GM19438 (cell line): ENCODE results near the gene PRR3.

Source experiments
- ATAC-seq: cut with Tn5 transposase; IDR thresholded peaks from one replicate; pipeline ENCODE4 v1.9.1; 2021; ENCODE audit warnings: low read depth; ENCODE audit not compliant: unreplicated experiment

PRR3 gene

DNA sequence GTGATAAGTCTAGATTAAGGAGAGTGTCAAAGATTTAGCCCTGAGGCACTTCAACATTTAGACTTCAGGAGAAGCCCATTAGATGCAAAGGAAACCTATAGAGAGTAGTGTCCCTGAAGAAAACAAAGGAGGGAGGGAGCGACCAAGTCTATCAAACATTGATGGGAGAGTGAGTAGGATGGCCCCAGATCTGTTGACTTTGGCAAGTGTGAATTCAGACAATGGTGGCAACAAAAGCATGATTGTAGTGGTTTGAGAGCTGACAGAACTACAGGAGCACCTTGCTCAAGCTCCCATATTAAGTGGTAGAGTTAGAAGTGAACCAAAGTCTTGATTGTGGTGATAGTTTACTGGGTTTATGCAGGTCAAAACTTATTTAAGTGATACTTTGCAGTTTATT, 13.2 kb downstream of the PRR3 start:
- no peak for ATAC-seq

DNA sequence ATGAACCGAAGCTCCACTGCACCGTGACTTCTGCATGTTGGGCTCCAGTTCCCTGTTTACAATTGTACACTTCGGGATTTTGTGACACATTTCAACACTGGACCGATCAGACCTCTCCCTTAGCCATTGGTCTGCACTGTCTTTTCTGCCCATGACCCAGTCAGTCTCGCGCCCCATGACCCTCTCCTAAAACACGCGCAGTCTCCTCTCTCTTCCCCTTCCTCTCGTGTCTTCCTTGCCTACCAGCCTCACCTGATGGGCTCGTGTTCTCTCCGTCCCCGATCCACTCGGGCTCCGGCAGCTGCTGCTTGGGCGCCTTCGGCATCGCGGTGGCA, 13.6 kb downstream of the PRR3 start:
- no peak for ATAC-seq

DNA sequence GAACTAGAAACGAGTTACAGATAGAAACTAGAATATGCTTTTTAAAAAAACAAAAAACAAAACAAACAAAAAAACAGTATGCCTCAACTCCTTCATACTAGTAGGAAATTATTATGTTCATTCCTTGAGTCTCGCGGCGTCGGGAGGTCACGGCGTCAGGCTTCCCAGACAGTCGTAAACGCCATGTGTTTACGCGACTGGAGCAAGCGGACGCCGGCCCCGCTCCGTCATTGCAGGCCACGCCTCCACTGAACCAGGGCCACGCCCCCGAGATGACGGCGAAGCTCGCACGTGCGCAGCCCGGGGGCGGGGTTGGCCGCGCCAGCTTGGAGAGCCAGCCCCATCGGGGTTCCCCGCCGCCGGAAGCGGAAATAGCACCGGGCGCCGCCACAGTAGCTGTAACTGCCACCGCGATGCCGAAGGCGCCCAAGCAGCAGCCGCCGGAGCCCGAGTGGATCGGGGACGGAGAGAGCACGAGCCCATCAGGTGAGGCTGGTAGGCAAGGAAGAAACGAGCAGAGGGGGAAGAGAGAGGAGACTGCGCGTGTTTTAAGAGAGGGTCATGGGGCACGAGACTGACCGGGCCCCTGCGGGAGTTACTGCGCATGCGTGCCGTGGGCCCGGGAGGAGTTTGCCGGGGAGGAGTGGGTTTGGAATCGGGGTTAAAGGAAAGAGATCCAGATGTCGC, 14.1 kb downstream of the PRR3 start, which contains the start of gene ABCF1:
Gene ABCF1, plus strand, starts transcription at position 368 of the 687 bp plus-strand sequence. Its CDS starts 46 bp downstream, at position 414.
- peak; percentile 84 for ATAC-seq

DNA sequence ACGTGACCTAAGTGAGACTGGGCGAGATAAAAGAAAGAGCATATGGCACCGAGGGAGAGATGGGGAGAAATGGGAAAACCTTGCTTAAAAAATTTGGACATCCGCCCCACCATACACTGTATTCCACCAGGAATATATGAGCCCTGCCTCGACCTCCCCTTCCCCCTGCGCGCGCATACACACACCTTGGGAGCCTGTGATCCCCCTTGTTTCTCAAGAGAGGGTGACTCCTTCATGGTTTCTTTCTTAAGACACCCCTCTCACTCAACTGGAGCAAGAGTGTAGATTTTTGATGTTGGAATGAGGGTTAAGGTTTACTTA, 14.6 kb downstream of the PRR3 start:
- ATAC-seq, result no peak

DNA sequence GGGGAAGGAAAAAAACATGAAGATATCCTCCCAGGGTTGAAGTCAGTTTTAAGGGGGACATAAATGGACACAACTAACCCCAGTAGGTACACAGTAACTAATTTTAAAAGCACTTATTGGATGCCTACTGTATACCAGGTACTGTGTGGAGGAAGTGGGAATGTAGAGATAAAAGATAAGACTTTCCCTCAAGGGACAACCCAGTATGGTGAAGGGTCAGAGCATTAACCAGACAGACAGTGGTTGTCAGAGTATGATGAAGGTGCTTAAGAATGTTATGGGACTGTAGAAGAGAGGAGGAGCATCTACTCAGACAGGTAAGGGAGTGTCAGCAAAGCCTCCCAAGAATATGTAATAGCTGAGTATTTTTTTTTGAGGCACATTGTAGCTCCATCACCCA, 15.1 kb downstream of the PRR3 start:
- no peak for ATAC-seq

DNA sequence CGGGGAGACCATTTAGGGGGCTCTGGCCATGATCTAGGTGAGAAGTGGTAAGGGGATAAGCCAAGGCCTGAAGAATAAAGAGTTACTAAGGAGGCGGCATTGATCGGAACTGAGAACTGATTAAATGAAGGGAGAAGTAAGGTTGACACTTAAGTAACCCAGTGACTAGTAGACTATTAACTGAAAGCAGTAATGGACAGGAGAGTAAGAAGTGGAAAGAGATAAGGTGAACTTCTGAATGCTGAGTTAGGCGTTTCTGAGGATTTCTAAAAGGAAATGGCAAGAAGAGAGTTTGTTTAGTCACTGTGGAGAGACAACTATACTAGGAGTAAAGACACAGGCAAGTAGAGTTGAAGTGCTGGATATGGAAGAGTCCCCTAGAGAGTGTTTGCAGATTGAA, 16.0 kb downstream of the PRR3 start:
- ATAC-seq, result no peak

DNA sequence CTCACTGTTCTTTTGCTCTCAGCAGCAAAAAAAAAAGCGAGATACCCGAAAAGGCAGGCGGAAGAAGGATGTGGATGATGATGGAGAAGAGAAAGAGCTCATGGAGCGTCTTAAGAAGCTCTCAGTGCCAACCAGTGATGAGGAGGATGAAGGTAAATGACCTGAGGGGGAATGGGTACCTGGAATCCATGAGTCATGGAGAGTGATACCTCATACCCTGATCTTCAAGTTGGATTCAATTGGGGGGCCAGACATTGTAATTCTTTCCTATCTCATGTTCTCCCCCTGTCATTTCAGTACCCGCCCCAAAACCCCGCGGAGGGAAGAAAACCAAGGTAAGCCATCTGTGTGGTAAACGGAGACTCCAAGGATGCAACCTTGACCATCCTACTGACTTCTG, 21.0 kb downstream of the PRR3 start:
- no peak for ATAC-seq

DNA sequence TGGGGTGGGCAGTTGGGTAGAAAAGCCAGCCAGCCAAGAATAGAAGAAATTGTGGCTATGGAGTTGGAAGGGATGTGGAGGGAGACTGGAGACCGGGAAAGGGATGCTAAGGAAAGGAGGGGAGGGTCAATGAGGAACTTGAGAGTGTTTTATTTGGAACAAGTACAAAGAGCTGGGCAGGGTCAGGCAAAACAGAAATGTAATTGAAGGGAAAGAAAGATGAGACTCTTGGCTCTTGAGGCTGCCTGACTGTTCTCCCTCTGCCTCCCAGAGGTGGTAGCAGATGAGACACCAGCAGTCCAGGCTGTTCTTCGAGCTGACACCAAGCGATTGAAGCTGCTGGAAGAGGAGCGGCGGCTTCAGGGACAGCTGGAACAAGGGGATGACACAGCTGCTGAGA, 26.8 kb downstream of the PRR3 start:
- no peak for ATAC-seq

DNA sequence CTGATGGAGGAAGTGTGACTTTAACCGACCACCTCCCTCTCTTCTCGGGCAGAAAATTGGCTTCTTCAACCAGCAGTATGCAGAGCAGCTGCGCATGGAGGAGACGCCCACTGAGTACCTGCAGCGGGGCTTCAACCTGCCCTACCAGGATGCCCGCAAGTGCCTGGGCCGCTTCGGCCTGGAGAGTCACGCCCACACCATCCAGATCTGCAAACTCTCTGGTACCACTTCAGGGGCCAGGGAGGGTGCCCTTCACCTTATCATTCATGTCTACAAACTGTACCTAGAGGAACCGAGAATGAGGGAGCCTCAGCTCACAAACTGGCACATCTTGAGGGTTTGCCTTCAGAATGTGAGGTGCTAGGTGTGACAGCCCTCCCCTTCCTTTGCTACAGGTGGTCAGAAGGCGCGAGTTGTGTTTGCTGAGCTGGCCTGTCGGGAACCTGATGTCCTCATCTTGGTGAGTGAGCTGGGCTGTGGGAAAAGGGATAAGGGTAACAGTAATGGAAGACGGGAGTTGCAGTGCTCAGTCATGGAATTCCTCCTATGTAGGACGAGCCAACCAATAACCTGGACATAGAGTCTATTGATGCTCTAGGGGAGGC, 32.8 kb downstream of the PRR3 start:
- no peak for ATAC-seq

DNA sequence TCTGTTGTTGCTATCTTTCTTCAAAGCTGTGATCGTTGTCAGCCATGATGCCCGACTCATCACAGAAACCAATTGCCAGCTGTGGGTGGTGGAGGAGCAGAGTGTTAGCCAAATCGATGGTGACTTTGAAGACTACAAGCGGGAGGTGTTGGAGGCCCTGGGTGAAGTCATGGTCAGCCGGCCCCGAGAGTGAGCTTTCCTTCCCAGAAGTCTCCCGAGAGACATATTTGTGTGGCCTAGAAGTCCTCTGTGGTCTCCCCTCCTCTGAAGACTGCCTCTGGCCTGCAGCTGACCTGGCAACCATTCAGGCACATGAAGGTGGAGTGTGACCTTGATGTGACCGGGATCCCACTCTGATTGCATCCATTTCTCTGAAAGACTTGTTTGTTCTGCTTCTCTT, 33.4 kb downstream of the PRR3 start:
- ATAC-seq, result no peak

DNA sequence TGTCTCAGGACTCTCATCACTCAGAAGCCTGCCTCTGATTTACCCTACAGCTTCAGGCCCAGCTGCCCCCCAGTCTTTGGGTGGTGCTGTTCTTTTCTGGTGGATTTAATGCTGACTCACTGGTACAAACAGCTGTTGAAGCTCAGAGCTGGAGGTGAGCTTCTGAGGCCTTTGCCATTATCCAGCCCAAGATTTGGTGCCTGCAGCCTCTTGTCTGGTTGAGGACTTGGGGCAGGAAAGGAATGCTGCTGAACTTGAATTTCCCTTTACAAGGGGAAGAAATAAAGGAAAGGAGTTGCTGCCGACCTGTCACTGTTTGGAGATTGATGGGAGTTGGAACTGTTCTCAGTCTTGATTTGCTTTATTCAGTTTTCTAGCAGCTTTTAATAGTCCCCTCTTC, 33.9 kb downstream of the PRR3 start:
- no peak for ATAC-seq

DNA sequence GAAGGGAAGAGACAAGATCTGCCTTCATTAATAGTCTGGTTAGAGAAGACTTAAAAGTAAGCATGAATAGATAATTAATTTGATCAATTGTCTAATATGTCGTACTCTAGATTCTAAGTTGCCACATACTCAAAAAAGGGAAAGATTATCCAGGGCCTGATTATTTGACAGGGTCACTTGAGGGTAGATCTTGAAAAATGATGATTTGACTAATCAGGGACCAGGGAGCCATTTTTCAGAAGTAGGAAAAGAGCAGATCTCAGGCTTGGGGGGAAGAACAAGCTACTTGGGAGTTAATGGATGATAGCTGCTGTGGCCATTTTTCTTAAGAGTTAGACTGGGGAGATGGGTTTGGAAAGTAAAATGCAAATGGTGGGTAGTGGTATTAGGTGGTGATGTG, 35.2 kb downstream of the PRR3 start:
- ATAC-seq, result no peak

DNA sequence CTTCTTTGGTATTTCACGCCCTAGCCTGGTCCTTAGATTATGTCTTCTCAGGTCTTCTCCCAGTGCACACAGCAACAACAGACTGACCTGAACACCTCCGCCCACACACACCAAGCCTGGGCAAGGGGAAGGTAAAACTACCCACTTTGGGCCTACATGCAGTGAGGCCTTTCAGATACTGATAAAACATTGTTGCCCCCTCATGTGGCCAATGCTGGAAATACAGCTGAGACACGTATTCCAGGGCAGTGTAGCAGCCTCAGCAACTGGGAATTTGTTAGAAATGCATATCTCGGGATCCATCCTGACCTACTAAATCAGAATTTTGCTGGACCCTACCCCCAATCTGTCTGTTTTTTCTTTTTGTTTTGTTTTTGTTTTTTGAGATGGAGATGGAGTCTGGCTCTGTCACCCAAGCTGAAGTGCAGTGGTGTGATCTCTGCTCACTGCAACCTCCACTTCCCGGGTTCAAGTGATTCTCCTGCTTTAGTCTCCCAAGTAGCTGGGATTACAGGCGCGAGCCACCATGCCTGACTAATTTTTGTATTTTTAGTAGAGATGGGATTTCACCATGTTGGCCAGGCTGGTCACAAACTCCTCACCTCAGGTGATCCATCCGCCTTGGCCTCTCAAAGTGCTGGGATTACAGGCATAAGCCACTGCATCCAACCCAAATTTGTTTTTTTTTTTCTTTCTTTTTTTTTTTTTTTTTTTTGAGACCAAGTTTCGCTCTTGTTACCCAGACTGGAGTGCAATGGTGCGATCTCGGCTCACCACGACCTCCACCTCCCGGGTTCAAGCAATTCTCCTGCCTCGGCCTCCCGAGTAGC, 40.4 kb downstream of the PRR3 start:
- ATAC-seq, result peak; percentile 63

DNA sequence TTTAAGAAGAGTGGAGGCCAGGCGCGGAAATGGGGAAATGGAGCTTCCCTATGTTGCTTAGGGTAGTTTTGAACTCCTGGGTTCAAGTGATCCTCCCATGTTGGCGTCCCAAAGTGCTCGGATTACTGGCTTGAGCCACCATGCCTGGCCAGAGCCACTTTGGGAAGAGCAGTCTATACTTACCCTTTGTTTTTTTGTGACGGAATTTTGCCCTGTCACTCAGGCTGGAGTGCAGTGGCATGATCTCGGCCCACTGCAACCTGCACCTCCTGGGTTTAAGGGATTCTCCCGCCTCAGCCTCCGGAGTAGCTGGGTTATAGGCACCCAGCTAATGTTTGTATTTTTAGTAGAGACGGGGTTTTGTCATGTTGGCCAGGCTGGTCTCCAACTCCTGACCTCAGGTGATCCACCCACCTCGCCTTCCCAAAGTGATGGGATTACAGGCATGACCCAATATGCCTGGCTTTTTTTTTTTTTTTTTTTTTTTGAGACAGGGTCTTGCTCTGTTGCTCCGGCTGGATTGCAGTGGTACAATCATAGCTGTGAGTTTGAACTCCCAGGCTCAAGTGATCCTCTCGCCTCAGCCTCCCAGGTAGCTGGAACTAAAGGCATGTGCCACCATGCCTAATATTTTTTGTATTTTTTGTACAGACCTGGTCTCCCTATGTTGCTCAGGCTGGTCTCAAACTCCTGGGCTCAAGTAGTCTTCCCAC, 42.0 kb downstream of the PRR3 start:
- ATAC-seq, result no peak

DNA sequence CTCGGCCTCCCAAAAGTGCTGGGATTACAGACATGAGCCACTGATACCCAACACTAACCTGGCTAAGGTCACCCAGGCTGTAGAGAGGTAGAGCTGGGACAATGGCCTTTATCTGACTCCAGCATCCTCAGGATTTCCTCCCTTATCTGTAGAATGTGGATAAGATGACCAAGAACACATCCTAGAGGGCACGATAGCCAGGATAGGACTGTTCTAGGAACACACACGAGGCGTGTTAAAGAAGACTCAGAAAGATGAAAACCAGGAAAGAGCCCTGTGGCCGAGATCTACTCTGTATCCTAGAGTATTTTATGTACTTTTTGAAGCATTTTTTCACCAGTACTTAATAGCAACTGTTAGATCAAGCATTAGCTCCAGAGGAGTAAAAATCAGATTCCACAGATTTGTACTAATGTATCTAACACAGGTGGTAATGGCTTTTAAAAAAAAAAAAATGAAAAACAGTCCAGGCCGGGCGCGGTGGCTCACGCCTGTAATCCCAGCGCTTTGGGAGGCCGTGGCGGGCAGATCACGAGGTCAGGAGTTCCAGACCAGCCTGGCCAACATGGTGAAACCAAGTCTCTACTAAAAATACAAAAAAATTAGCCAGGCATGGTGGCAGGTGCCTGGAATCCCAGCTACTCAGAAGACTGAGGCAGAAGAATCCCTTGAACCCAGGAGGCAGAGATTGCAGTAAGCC, 42.7 kb downstream of the PRR3 start:
- ATAC-seq, result no peak

DNA sequence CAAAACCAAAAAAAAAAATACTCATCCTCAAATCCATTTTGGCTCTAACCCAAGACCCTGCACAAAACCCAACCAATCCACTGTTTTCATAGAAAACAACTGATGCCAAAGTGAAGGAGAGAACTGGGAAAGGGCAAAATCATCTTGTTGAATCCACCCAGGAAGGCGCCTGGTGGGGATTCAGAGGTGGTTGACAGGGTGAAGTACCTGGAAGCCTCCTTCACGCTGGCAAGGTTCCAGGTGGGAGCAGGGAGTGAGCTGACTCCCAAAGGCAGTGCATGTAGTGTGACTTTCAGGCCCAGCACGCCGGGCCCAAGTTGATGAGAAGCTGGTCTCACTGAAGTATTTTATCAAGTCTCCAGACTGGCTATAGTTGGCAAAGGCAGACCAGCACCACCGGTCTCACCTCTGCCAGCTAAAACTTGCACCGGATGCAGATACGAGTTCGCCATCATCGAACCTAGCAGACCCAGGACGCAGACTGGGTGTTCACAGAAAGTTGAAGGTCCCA, 43.4 kb downstream of the PRR3 start:
- no peak for ATAC-seq

DNA sequence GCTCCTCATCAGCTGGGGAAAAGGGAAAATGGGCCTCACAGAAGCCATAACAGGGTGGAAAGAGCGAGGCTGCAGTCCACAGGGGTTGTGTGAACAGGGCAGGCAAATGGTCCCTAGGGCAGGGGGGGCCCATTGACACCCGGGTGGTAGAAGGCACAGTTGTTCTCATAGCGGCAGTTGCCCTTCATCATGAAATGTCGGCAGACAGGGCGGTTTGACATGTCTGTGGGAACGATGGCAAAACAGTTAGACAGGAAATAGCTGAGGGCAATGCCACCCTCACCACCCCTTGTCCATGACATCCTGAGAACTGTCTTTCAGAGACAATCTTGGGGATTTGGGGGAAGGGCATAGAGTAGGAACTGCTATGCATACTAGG, 44.3 kb downstream of the PRR3 start:
- ATAC-seq, result no peak

DNA sequence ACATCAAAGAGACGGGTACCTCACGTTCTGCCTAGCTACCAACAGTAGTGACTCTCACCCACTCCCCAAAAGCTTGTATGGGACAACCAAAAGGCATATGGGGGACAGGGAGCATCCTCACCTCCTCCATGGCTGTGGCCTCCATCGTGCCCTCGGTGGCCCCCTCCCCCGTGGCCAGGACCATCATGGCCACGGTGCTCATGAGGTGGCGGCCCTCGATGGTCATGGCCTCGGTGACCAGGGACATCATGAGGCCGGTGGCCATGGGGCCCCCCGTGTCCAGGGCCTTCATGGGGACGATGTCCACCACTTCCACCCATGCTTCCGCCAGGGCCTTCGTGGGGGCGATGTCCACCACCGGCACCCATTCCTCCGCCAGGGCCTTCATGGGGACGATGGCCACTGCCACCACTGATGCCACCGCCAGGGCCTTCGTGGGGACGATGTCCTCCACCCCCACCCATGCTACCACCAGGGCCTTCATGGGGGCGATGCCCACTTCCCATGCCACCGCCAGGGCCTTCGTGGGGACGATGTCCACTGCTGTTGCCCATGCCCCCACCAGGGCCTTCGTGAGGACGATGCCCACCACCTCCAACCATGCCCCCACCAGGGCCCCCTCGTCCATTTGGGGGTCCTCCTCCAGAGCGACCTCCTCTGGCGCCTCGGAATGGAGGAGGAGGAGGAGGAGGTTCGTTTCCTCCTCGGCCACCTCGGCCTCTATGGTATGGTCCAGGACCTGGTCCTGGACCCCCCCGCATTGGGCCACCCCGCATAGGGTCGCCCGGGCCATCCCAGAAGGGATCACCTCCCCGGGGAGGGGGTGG, 44.9 kb downstream of the PRR3 start:
- no peak for ATAC-seq

DNA sequence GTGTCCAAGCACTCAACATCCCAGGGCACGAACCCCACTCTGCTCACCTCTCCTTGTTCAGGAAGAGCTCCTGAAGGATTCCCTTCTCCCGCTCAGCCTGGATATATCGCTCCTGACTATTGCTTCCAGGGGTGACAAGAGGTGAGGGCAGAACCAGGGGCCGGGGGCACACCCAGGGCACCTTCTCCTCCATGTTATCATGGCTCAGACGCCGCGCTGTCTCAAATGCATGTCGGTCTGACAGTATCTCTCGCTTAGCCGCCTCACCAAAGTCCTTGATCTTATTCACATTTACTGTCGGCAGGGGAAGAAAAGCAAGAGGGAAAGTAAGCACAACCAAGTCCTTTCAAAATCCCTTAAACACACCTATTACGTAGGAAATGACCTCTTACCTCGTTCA, 46.9 kb downstream of the PRR3 start:
- ATAC-seq, result no peak

DNA sequence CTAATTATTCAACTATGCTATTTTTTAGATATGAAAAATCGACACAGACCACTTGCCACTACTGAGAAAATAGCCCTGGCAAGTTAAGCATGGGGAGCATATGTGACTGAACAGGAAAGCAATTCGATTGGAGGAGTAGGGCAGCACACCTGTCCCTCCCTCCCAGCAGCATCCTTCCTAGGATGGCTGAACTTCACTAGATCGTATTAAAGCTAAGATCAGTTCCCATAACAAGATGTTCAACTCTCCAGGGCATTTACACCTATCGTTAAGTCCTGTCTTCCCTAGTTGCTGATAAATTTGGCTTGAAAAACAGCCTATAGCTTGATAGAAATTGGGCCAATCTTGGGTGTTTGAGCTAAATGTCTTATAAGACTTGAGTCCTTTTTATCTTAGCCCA, 53.0 kb downstream of the PRR3 start:
- no peak for ATAC-seq
